Left kidney (tissue), 2 donors: ENCODE measurements around the gene CORIN. TPM values are rescaled to one million over a fixed set of nuclear protein-coding genes. Genes with fewer than 3 reads are reported as not detected.
"Not testable (repeated sequence)": the region's sequence is repeated elsewhere in the genome, so short reads cannot be mapped to it uniquely, and the experiment has no call there.

Experiments used
- DNase-seq: peaks from one replicate; pipeline ENCODE4 v3.0.0-alpha.2; 2013
- polyA plus RNA-seq: library from polyadenylated mRNA; unstranded; fragments of 120-200 nt; gene quantifications from one replicate; pipeline ENCODE4 v1.2.1, GENCODE V29; 2013; ENCODE audit not compliant: insufficient read length

CORIN gene
- polyA plus RNA-seq, 1 donor = 6.2 TPM

GRCh38 chr4:47721485-47721884 is 116.4 kb downstream of the CORIN start:
- DNase-seq = no peak

GRCh38 chr4:47720787-47721186 is 117.1 kb downstream of the CORIN start:
- DNase-seq = no peak

- DNase-seq = no peak
Measured at GRCh38 chr4:47719576-47719975, 118.3 kb downstream of the CORIN start.

GRCh38 chr4:47718696-47719095 is 119.2 kb downstream of the CORIN start:
- no peak for DNase-seq

- DNase-seq = no peak
Measured at GRCh38 chr4:47717188-47717587, 120.7 kb downstream of the CORIN start.

GRCh38 chr4:47715716-47716416 is 122.0 kb downstream of the CORIN start:
- no peak for DNase-seq

- DNase-seq = no peak
Measured at GRCh38 chr4:47714269-47714668, 123.6 kb downstream of the CORIN start.

GRCh38 chr4:47713129-47713834 is 124.6 kb downstream of the CORIN start:
- DNase-seq = no peak

GRCh38 chr4:47711646-47712045 is 126.2 kb downstream of the CORIN start:
- no peak for DNase-seq

- DNase-seq = no peak
Measured at GRCh38 chr4:47711183-47711582, 126.7 kb downstream of the CORIN start.

- DNase-seq = not testable (repeated sequence)
Measured at GRCh38 chr4:47706352-47706751, 131.5 kb downstream of the CORIN start.

- DNase-seq = peak; percentile 28
Measured at GRCh38 chr4:47705326-47705981, 132.4 kb downstream of the CORIN start.

GRCh38 chr4:47704693-47705325 is 133.1 kb downstream of the CORIN start:
- DNase-seq = peak; percentile 55

- peak; percentile 80 for DNase-seq
Measured at GRCh38 chr4:47703956-47704355, 133.9 kb downstream of the CORIN start.

- no peak for DNase-seq
Measured at GRCh38 chr4:47703008-47703407, 134.9 kb downstream of the CORIN start.

- no peak for DNase-seq
Measured at GRCh38 chr4:47701286-47701685, 136.6 kb downstream of the CORIN start.

- DNase-seq = no peak
Measured at GRCh38 chr4:47698837-47699236, 139.0 kb downstream of the CORIN start.

GRCh38 chr4:47696823-47697222 is 141.0 kb downstream of the CORIN start:
- no peak for DNase-seq

GRCh38 chr4:47695260-47695659 is 142.6 kb downstream of the CORIN start:
- DNase-seq = no peak

GRCh38 chr4:47694322-47694721 is 143.5 kb downstream of the CORIN start:
- no peak for DNase-seq

GRCh38 chr4:47692691-47693090 is 145.2 kb downstream of the CORIN start:
- no peak for DNase-seq

- not testable (repeated sequence) for DNase-seq
Measured at GRCh38 chr4:47691757-47692383, 146.0 kb downstream of the CORIN start.
